ENCODE data around the gene SPATS1. TPM values are rescaled to one million over a fixed set of nuclear protein-coding genes. Genes with fewer than 3 reads are reported as not detected.

Gene SPATS1
- total and polyA plus RNA-seq, 2 of the 4 experiments (the other 2 are of a cell fraction), result not detected

DNA sequence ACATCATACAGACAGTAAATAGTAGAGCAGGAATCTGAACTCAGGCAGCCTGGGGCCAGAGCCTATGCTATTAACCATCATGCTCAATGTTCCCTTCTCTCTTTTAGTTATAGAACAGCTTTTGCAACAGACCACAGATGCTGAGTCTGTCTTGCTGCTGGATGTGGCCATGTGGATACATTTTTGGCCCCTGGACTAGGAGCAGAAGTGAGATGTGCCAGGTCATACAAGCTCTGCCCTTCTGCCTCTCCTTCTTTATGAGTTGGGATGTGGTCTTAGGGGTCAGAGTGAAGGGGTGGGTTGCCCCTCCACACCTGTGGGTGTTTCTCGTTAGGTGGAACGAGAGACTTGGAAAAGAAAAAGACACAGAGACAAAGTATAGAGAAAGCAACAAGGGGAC is 14.7 kb upstream of the SPATS1 start:
- 40% methylated on average over 1 of the region's 2 CpGs; no CpG with 5 or more reads in 1 of the 2 experiments for WGBS, 2 experiments (ENCODE audit: extremely low coverage in 2 of 2, insufficient read length in 1 of 2)
- no peak overlapping the region for H3K9ac ChIP-seq (ENCODE audit: low read depth, low read length)
- no peak overlapping the region for H3K56ac ChIP-seq (ENCODE audit: extremely low read depth, insufficient read depth, low read length)
- in situ Hi-C loops (cut with MboI; ENCODE audit: low sequenced_read_pairs) (no loop called here), intact Hi-C loops (cut with micrococcal nuclease) (no loop called here), dilution Hi-C loops (cut with HindIII; ENCODE audit: low sequenced_read_pairs, unreplicated experiment) (no loop called here)
- H3K23ac ChIP-seq (ENCODE audit: low read depth, low read length), result no peak overlapping the region
- H3K4me3 ChIP-seq (ENCODE audit: insufficient read depth, low read depth, low read length), result no peak overlapping the region
- H3K9me3 ChIP-seq (ENCODE audit: control insufficient read depth, insufficient read depth, low read length), result no peaks in the 10 kb centered on the region
- no peaks in the 10 kb centered on the region for H4K20me1 ChIP-seq (ENCODE audit: insufficient read depth, low read length)
- no peak overlapping the region for H2AFZ ChIP-seq (replicated peaks; ENCODE audit: low read length, poor library complexity)
- H4K91ac ChIP-seq (ENCODE audit: insufficient read depth, low read depth, low read length), result no peak overlapping the region
- no peak for DNase-seq
- no peak overlapping the region for H3K4me2 ChIP-seq (ENCODE audit: low read depth, low read length)
- H3K14ac ChIP-seq (replicated peaks; ENCODE audit: low read depth, low read length), result no peak overlapping the region
- TF ChIP-seq, protein P1, sequence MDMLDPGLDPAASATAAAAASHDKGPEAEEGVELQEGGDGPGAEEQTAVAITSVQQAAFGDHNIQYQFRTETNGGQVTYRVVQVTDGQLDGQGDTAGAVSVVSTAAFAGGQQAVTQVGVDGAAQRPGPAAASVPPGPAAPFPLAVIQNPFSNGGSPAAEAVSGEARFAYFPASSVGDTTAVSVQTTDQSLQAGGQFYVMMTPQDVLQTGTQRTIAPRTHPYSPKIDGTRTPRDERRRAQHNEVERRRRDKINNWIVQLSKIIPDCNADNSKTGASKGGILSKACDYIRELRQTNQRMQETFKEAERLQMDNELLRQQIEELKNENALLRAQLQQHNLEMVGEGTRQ (IDR thresholded peaks at IDR 0.05; ENCODE audit: low read depth, low read length), result no peak
- TF ChIP-seq MAFK (IDR thresholded peaks at IDR 0.05; ENCODE audit: low read depth, low read length) (no peak), MXI1 (IDR thresholded peaks at IDR 0.05; ENCODE audit: borderline replicate concordance, low read depth, low read length) (no peak), RFX5 (IDR thresholded peaks at IDR 0.05; ENCODE audit: low read depth, low read length) (no peak), CEBPB (IDR thresholded peaks at IDR 0.05; ENCODE audit: low read depth, low read length) (no peak), FOS (IDR thresholded peaks at IDR 0.05; ENCODE audit: low read depth, low read length) (no peak), CHD1 (IDR thresholded peaks at IDR 0.05; ENCODE audit: low read depth, low read length) (no peak), MAZ (IDR thresholded peaks at IDR 0.05; ENCODE audit: borderline replicate concordance, low read depth, low read length) (no peak), NFE2L2 (IDR thresholded peaks at IDR 0.05; ENCODE audit: low read depth, low read length) (no peak), POLR2A (IDR thresholded peaks at IDR 0.05; ENCODE audit: low read depth, low read length) (no peak), SMC3 (IDR thresholded peaks at IDR 0.05; ENCODE audit: low read depth, low read length) (no peak), RAD21 (IDR thresholded peaks at IDR 0.05; ENCODE audit: low read length) (no peak), RCOR1 (IDR thresholded peaks at IDR 0.05; ENCODE audit: insufficient replicate concordance, low read length) (no peak), BHLHE40 (IDR thresholded peaks at IDR 0.05; ENCODE audit: low read depth, low read length) (no peak)
- TF ChIP-seq, protein P2, sequence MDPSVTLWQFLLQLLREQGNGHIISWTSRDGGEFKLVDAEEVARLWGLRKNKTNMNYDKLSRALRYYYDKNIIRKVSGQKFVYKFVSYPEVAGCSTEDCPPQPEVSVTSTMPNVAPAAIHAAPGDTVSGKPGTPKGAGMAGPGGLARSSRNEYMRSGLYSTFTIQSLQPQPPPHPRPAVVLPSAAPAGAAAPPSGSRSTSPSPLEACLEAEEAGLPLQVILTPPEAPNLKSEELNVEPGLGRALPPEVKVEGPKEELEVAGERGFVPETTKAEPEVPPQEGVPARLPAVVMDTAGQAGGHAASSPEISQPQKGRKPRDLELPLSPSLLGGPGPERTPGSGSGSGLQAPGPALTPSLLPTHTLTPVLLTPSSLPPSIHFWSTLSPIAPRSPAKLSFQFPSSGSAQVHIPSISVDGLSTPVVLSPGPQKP (IDR thresholded peaks at IDR 0.05; ENCODE audit: borderline replicate concordance, low read depth, low read length), result no peak
- TF ChIP-seq, protein P3, sequence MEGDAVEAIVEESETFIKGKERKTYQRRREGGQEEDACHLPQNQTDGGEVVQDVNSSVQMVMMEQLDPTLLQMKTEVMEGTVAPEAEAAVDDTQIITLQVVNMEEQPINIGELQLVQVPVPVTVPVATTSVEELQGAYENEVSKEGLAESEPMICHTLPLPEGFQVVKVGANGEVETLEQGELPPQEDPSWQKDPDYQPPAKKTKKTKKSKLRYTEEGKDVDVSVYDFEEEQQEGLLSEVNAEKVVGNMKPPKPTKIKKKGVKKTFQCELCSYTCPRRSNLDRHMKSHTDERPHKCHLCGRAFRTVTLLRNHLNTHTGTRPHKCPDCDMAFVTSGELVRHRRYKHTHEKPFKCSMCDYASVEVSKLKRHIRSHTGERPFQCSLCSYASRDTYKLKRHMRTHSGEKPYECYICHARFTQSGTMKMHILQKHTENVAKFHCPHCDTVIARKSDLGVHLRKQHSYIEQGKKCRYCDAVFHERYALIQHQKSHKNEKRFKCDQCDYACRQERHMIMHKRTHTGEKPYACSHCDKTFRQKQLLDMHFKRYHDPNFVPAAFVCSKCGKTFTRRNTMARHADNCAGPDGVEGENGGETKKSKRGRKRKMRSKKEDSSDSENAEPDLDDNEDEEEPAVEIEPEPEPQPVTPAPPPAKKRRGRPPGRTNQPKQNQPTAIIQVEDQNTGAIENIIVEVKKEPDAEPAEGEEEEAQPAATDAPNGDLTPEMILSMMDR (conservative IDR thresholded peaks at IDR 0.05; ENCODE audit: low read depth, low read length), result no peak
- no peak for ATAC-seq (ENCODE audit: low read depth)
- no peak overlapping the region for H2BK20ac ChIP-seq (ENCODE audit: low read depth, low read length)
- H2AK5ac ChIP-seq (ENCODE audit: low read depth, low read length), result no peak overlapping the region
- H3K9me1 ChIP-seq (ENCODE audit: insufficient read depth, low read length), result no peaks in the 10 kb centered on the region
- no peak overlapping the region for H4K5ac ChIP-seq (ENCODE audit: low read depth, low read length)
- H2AK9ac ChIP-seq (replicated peaks; ENCODE audit: low read depth, low read length, poor library complexity), result no peak overlapping the region
- H3K4me1 ChIP-seq (ENCODE audit: control insufficient read depth, insufficient read depth, low read length), result no peaks in the 10 kb centered on the region
- peaks cover 52% of the 10 kb centered on the region for H3K27me3 ChIP-seq (ENCODE audit: control insufficient read depth, insufficient read depth, low read length)
- H3K79me1 ChIP-seq (ENCODE audit: low read depth in 1 of 2, low read length in 2 of 2), result no peaks in the 10 kb centered on the region
- POLR2A ChIA-PET (ENCODE audit: unreplicated experiment), result no interaction called here
- CTCF ChIA-PET, result interaction anchor here (1.4 kb wide), 1 partner anchor 15 kb away, joined by 3 read pairs; the partner anchor contains the start of gene AARS2
- H3K27ac ChIP-seq (ENCODE audit: insufficient read depth, low read length), result no peak overlapping the region
- H3K36me3 ChIP-seq (ENCODE audit: control insufficient read depth, insufficient read depth, low read length), result no peaks in the 10 kb centered on the region
- H3K4ac ChIP-seq (ENCODE audit: low read depth, low read length), result no peak overlapping the region
- no TSS peak for BruUV-seq (replicated peaks)
- no peak overlapping the region for H2BK5ac ChIP-seq (ENCODE audit: low read depth, low read length, poor library complexity, severe bottlenecking)
- H3K18ac ChIP-seq (ENCODE audit: low read depth, low read length), result no peak overlapping the region
- no peak overlapping the region for H2BK15ac ChIP-seq (ENCODE audit: low read depth, low read length)
- H4K8ac ChIP-seq (ENCODE audit: low read depth in 2 of 2, low read length in 2 of 2), result no peak overlapping the region
- H2BK120ac ChIP-seq (ENCODE audit: low read depth, low read length), result no peak overlapping the region
